K562 (cell line): ENCODE data around the gene SLC39A11. TPM values are rescaled to one million over a fixed set of nuclear protein-coding genes. Genes with fewer than 3 reads are reported as not detected.

ENCODE experiments used
- FOXJ2 ChIP-seq: fragments of 200-800 bp; sonication (Bioruptor generic); IDR thresholded peaks from 2 replicates; pipeline ENCODE4 v1.6.1; 2016; ENCODE audit warnings: missing genetic modification characterization, missing compliant biosample characterization
- FOXM1 ChIP-seq, 2 experiments: fragments of 450-650 bp in 1 of 2; sonication (generic) in 1 of 2; formaldehyde crosslinking in 1 of 2; IDR thresholded peaks; 2 replicates each; pipeline versions ENCODE4 v1.6.1 to v1.9.0; 2017 to 2022; ENCODE audit warnings: low read depth in 2 of 2, mild to moderate bottlenecking in 2 of 2, missing genetic modification reagents in 1 of 2, moderate library complexity in 1 of 2
- MYBL2 ChIP-seq, 2 experiments: fragments of 450-650 bp in 1 of 2; sonication (generic) in 1 of 2; formaldehyde crosslinking in 1 of 2; IDR thresholded peaks; 2 replicates each; pipeline versions ENCODE4 v1.6.1 to v1.8.1; 2017 to 2022; ENCODE audit warnings: borderline replicate concordance in 1 of 2, inconsistent platforms in 1 of 2, low read depth in 1 of 2, mild to moderate bottlenecking in 1 of 2, missing genetic modification reagents in 1 of 2, moderate library complexity in 1 of 2
- MYC ChIP-seq, 2 experiments: fragments of 250-450 bp in 1 of 2; sonication (Bioruptor Pico) in 1 of 2; IDR thresholded peaks; 2 replicates each; pipeline versions ENCODE4 v1.5.1 to v1.6.1; 2012 to 2021; ENCODE audit warnings: low read depth in 2 of 2, borderline replicate concordance in 1 of 2, improper control_type of control experiment in 1 of 2, low read length in 1 of 2, mild to moderate bottlenecking in 1 of 2, moderate library complexity in 1 of 2
- NCOR1 ChIP-seq: fragments of 450-650 bp; IDR thresholded peaks from 2 replicates; pipeline ENCODE4 v1.6.1; 2016; ENCODE audit warnings: mild to moderate bottlenecking, moderate library complexity
- PRDM10 ChIP-seq: fragments of 450-650 bp; IDR thresholded peaks from 2 replicates; pipeline ENCODE4 v1.6.1; 2018; ENCODE audit not compliant: partially characterized antibody
- SRSF7 ChIP-seq: fragments of 200-400 bp; formaldehyde crosslinking; optimal IDR thresholded peaks from 2 replicates; pipeline ENCODE3; 2017; ENCODE audit warnings: mild to moderate bottlenecking, low read depth, low read length
- TOE1 ChIP-seq, 2 experiments: fragments of 450-650 bp in 1 of 2; sonication (generic) in 1 of 2; formaldehyde crosslinking in 1 of 2; IDR thresholded peaks; 2 replicates each; pipeline versions ENCODE4 v1.7.1 to v1.8.0; 2016 to 2022; ENCODE audit warnings: borderline replicate concordance in 2 of 2, mild to moderate bottlenecking in 2 of 2, antibody characterized with exemption in 1 of 2, inconsistent platforms in 1 of 2, low read depth in 1 of 2, missing genetic modification reagents in 1 of 2, moderate library complexity in 1 of 2
- ZBTB40 ChIP-seq, 2 experiments: fragments of 450-650 bp in 1 of 2; sonication (generic) in 1 of 2; formaldehyde crosslinking in 1 of 2; IDR thresholded peaks; 2 replicates each; pipeline versions ENCODE4 v1.7.1 to v1.9.0; 2016 to 2022; ENCODE audit warnings: inconsistent platforms in 1 of 2, mild to moderate bottlenecking in 1 of 2, missing genetic modification reagents in 1 of 2
- ZNF165 ChIP-seq: fragments of 250-450 bp; sonication (Bioruptor Pico); IDR thresholded peaks from 2 replicates; pipeline ENCODE4 v1.4.0; 2020; ENCODE audit warnings: borderline replicate concordance
- ZNF354B ChIP-seq: fragments of 250-450 bp; sonication (Bioruptor Pico); IDR thresholded peaks from 2 replicates; pipeline ENCODE4 v1.4.0; 2020
- ZNF444 ChIP-seq: fragments of 250-450 bp; sonication (Bioruptor Pico); IDR thresholded peaks from 2 replicates; pipeline ENCODE4 v1.4.0; 2020; ENCODE audit warnings: mild to moderate bottlenecking, moderate library complexity
- ZSCAN29 ChIP-seq: fragments of 450-650 bp; IDR thresholded peaks from 2 replicates; pipeline ENCODE4 v1.6.1; 2017
- polyA plus RNA-seq, 8 experiments: library from polyadenylated mRNA; depleted of rRNA in 4 of 8; stranded (reverse) in 5 of 8; unstranded in 3 of 8; fragments of >200 nt; fragmentation: Nextera tagmentation in 2 of 8; fragmentation: Illumina TruSeq in 1 of 8; extraction: Ambion mirVana in 2 of 8; extraction: Trizol in 1 of 8; gene quantifications; 2 replicates each; pipeline versions ENCODE4 v1.2.1 to v1.2.3, GENCODE V29; 2011 to 2014; ENCODE audit warnings: inconsistent platforms in 1 of 8, missing spikeins in 1 of 8
- total RNA-seq, 7 experiments: library from RNA; depleted of rRNA in 6 of 7; stranded (reverse); fragments of >200 nt in 6 of 7; fragmentation: Illumina TruSeq in 2 of 7; extraction: Trizol in 2 of 7; gene quantifications; 2 replicates each; pipeline versions ENCODE4 v1.2.1 to v1.2.3, GENCODE V29; 2011 to 2021; ENCODE audit warnings: low replicate concordance in 1 of 7

SLC39A11 gene
- total and polyA plus RNA-seq, 9 of the 15 experiments (the other 6 are each of a cell fraction or from before 2014, with no cell fraction given), result 10.5 to 26.4 (median 13.4) TPM

GRCh38 chr17:73011016-73011486, 81.4 kb downstream of the SLC39A11 start (continued):
- TF ChIP-seq PRDM10 (peak; percentile 44), NCOR1 (peak; percentile 83), MYBL2 (IDR thresholded peaks at IDR 0.05; ENCODE audit: low read depth) (0 out of 2 replicates have a peak, but pooled peaks have one; percentile 26), MYBL2 (CRISPR knock-in tag; IDR thresholded peaks at IDR 0.05; ENCODE audit: borderline replicate concordance) (no peak), ZNF444 (no peak; the same call in 1 of the 2 replicates), ZBTB40 (IDR thresholded peaks at IDR 0.05) (peak; percentile 68), ZBTB40 (CRISPR knock-in tag; IDR thresholded peaks at IDR 0.05) (no peak), ZNF354B (CRISPR knock-in tag) (no peak), SRSF7 (no peak), MYC (IDR thresholded peaks at IDR 0.05; ENCODE audit: low read depth, low read length) (peak; percentile 36; the same call in 1 of the 2 replicates), MYC (CRISPR knock-in tag; IDR thresholded peaks at IDR 0.05; ENCODE audit: borderline replicate concordance, low read depth) (no peak), ZNF165 (no peak), FOXJ2 (tag) (no peak), TOE1 (IDR thresholded peaks at IDR 0.05; ENCODE audit: borderline replicate concordance) (peak; percentile 54; the same call in 1 of the 2 replicates), TOE1 (CRISPR knock-in tag; IDR thresholded peaks at IDR 0.05; ENCODE audit: borderline replicate concordance, low read depth) (no peak), ZSCAN29 (no peak), FOXM1 (IDR thresholded peaks at IDR 0.05; ENCODE audit: low read depth) (peak; percentile 33; the same call in 1 of the 2 replicates), FOXM1 (CRISPR knock-in tag; IDR thresholded peaks at IDR 0.05; ENCODE audit: low read depth) (no peak)
